ENCODE results near the gene QRICH2.
"Not testable (repeated sequence)": the region's sequence is repeated elsewhere in the genome, so short reads cannot be mapped to it uniquely, and the experiment has no call there.

Gene QRICH2, protein sequence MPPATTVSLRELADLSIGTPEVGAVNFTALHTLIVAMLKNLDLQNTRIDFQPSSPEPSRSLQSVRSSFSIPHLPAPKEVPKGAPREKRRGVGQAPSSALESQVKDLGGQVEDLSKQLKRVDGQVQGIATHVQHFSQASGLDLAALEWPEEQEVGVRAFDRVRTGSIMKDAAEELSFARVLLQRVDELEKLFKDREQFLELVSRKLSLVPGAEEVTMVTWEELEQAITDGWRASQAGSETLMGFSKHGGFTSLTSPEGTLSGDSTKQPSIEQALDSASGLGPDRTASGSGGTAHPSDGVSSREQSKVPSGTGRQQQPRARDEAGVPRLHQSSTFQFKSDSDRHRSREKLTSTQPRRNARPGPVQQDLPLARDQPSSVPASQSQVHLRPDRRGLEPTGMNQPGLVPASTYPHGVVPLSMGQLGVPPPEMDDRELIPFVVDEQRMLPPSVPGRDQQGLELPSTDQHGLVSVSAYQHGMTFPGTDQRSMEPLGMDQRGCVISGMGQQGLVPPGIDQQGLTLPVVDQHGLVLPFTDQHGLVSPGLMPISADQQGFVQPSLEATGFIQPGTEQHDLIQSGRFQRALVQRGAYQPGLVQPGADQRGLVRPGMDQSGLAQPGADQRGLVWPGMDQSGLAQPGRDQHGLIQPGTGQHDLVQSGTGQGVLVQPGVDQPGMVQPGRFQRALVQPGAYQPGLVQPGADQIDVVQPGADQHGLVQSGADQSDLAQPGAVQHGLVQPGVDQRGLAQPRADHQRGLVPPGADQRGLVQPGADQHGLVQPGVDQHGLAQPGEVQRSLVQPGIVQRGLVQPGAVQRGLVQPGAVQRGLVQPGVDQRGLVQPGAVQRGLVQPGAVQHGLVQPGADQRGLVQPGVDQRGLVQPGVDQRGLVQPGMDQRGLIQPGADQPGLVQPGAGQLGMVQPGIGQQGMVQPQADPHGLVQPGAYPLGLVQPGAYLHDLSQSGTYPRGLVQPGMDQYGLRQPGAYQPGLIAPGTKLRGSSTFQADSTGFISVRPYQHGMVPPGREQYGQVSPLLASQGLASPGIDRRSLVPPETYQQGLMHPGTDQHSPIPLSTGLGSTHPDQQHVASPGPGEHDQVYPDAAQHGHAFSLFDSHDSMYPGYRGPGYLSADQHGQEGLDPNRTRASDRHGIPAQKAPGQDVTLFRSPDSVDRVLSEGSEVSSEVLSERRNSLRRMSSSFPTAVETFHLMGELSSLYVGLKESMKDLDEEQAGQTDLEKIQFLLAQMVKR (N-terminal part only)

GRCh38 chr17:76307966-76308338 lies at the start of gene QRICH2:
Gene QRICH2 (minus strand): TSS chr17:76308276. CDS start chr17:76307998, 278 bp downstream.
- DNase-seq (ENCODE audit: low spot score), result no peak

- no peak for DNase-seq (ENCODE audit: low spot score)
Measured at GRCh38 chr17:76357597-76358158, 49.6 kb upstream of the QRICH2 start.

- no peak for DNase-seq (ENCODE audit: low spot score)
Measured at GRCh38 chr17:76356803-76357456, 48.9 kb upstream of the QRICH2 start.

- DNase-seq (ENCODE audit: low spot score), result no peak
Measured at GRCh38 chr17:76354747-76355310, 46.8 kb upstream of the QRICH2 start.

DNA sequence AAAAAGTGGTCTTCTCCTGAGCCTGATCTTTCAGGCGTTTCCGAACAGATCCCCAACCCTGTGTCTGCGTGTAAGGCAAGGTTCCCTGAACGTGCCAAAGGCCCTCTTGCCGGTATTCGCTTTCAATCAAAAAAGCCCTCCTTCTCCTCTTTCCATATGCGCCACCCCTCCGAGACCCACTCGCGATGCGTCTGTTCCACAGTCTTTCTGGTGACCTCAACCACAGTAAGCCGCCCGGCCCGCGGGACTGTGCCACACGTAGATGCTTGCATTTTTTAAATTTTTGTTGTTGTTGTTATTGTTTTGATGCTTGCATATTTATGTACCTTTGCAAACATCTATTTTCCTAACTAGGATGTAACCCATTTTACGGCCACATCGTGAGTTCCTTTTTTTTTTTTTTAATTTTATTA lies 46.2 kb upstream of the QRICH2 start:
- no peak for DNase-seq (ENCODE audit: low spot score)

DNA sequence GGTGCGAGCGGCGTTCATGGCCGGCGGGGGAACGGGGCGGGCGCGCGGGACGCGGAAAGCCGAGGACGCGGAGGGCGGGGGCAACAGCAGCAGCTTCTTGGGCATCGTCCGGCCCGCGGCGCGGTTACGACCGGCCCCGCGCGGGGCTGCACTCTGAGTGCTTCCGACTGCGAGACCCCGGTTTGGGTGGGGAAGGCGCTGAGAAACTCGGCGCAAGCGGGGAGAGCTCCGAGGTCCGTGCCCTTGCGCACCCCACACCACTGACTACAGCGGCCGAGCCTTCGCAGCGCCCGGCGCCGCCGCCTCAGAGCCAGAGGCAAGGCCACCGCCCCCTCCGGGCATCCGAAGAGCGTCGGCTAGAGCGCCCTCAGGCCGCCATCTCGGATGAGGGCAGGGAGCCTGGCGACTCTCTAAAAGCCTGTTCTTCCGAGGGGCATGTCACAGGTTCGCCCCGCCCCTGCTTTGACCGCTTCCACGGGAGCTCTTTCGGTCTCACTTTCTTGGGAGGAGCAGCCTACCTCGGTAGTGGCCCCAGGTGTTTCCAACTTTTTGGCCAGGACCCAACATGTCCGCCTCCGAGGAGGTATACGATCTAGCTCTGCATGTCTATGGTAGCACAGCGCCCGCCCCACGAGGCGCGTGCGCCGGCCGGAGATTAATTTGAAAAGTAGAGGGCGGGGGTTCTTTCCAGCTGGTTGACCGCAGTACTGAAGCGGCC lies 45.7 kb upstream of the QRICH2 start, which contains the start of gene PRPSAP1:
Gene PRPSAP1 (minus strand): TSS at position 318 of the 718 bp plus-strand sequence. CDS start 213 bp downstream, at position 105.
- DNase-seq (ENCODE audit: low spot score), result peak; percentile 94

- no peak for DNase-seq (ENCODE audit: low spot score)
Measured at GRCh38 chr17:76353004-76353598, 45.0 kb upstream of the QRICH2 start.

DNA sequence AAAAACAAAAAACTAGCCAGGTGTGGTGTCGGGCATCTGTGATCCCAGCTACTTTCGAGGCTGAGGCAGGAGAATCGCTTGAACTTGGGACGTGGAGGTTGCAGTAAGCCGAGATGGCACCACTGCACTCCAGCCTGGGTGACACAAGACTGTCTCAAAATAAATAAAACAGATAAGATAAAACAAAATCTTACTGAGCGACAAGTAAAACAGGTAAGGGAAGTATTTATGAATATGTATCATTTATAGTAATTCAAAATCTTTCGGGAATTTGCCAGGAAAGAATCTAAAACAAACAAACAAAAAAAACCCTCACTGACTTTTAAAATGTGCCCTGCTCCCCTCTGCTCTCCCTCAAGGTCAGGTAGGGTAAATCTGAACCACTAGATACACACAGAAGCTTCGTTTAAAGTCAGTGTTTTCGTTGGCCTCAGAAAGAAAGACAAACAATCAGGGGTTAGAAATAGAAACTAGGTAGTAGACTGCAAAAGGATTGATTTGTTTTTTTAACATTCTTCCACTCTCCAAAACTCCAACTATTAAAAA lies 43.5 kb upstream of the QRICH2 start:
- no peak for DNase-seq (ENCODE audit: low spot score)

DNA sequence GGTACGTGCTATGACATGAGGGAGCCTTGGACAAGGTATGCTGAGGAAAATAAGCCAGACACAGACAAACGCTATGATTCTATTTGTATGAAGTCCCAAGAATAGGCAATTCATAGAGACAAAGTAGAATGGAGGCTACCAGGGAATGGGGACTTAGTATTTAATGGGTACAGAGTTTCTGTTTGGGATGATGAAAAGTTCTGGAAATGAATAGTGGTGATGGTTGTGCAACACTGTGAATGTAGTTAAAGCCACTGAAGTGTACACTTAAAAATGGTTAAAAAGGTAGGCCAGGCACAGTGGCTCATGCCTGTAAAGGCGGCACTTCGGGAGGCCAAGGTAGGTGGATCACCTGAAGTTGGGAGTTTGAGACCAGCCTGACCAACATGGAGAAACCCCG lies 42.4 kb upstream of the QRICH2 start:
- no peak for DNase-seq (ENCODE audit: low spot score)

- not testable (repeated sequence) for DNase-seq (ENCODE audit: low spot score)
Measured at GRCh38 chr17:76346936-76347335, 38.9 kb upstream of the QRICH2 start.

DNA sequence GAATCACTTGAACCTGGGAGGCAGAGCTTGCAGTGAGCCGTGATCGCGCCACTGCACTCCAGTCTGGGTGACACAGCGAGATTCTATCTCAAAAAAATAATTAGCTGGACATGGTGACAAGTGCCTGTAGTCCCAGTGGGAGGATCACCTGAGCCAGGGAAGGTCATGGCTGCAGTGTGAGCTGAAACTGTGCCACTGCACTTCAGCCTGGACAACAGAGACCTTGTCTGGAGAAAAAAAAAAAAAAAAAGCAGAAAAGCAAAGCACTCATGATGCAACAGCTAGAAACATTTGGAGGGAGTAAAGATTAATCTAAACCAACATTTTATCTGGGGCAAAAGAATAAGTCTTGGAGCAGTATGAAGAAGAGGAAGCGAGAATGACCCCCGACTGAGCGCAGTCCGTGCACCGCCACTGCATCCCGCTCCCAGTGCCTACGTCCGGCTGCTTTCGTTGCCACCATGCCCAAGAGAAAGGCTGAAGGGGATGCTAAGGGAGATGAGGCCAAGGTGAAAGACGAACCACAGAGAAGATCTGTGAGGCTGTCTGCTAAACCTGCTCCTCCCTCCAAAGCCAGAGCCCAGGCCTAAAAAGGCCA lies 37.4 kb upstream of the QRICH2 start:
- no peak for DNase-seq (ENCODE audit: low spot score)

DNA sequence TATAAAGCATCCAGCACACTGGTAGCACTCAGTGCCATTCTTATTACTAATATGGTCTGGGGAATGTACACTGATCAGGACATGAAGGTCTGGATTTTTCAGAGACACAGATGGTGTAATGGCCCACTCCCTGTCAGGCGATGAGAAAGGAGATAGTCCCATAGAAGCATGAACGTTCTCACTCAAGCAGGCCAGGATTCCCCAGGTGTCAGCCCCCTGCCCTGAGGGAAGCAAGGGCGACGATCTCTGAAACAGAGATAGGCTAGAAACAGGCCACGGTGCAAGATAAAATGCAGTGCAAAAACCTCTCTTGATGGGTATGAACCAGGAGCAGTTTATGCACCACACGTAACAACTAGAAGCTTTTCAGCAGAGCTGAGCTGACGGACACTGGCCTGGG lies 35.0 kb upstream of the QRICH2 start:
- no peak for DNase-seq (ENCODE audit: low spot score)

DNA sequence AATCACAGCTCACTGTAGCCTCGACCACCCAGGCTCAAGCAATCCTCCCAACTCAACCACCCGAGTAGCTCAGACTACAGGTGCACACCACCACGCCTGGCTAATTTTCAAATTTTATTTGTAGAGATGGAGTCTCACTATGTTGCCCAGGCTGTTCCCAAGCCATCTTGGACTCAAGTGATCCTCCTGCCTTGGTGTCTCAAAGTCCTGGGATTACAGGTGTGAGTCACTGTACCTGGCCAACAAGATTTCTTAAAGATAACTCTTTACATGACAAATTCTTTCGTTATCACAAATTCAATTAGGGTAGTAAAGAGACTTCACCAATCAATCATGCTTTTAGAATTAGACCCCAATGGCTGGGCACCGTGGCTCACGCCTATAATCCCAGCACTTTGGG lies 33.2 kb upstream of the QRICH2 start:
- DNase-seq (ENCODE audit: low spot score), result no peak

DNA sequence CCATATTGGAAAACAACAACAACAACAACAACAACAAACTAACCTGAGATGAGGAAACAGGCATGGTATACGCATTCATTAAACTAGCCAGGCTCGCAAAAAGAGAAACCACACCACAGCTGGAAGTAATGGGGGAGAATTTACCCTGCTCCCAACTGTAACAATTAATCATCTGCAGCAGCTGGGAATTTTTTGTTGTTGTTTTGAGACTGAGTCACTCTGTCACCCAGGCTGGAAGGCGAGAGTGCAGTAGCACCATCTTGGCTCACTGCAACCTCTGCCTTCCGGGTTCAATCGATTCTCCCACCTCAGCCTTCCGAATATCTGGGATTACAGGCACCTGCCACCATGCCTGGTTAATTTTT lies 29.3 kb upstream of the QRICH2 start:
- DNase-seq (ENCODE audit: low spot score), result no peak

DNA sequence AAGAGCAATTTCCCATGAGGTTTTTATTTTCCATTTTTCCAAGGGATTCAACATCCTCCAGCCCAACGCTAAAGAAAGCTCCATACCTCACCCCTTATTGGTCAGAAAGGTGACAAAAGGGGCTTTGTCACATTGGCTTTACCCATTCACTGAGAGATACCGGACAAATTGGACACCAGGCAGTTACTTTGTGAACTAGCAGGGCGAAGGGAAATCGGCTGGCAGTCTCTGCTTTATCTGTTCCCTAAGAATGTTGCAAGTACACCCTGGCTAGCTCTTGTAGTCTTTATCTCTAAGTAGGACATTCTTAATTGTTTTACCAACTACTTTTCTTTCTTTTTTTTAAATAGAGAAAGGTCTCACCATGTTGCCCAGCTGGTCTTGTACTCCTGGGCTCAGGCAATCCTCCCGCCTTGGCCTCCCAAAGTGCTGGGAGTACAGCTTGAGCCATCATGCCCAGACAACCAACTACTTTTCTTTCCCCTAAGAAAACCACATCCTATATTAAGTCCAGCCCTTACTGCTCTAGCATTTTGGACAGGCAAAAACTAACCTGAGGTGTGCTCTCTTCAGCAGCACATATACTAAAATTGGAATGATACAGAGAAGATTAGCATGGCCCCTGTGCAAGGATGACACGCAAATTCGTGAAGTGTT lies 28.8 kb upstream of the QRICH2 start:
- no peak for DNase-seq (ENCODE audit: low spot score)

- DNase-seq (ENCODE audit: low spot score), result no peak
Measured at GRCh38 chr17:76335716-76336381, 27.8 kb upstream of the QRICH2 start.

DNA sequence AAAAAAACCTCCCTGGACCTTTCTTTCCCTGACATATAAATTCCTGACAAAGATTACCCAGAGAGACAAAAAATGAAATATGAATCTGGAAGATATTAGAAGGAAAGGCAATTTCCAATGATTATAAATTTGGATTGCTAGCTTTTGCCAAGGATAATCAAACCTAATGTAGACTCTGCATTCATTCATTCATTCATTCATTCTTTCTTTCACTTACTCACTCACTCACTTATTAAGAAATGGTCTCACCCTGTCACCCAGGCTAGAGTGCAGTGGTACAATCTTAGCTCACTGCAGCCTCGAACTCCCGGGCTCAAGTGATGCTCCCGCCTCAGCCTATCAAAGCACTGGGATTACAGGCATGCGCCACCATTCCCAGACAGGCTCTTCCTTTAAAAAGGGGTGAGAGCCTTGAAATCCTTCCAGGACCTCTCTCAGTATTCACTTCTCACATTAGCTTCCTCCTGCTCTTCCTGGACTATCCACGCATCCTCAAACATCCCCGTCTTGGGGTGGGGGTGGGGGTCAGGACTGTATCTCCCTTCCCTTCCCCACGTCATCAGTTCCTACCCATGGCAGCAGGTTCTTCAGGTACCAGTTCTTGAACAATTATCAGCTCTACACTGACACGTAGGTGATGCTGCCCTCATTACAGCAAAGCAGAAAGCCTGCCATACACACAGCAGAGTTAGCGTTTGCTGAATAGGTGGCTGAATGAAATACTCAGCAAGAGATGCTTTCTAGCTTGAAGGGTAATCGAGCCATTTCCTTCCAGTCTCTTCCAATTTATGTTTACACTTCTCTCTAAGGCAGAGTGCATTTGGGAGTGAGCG lies 25.8 kb upstream of the QRICH2 start:
- DNase-seq (ENCODE audit: low spot score), result no peak

Data from Ammon's horn (tissue), 1 donor.